GM18499 (cell line): Measurements from ENCODE around the gene TFRC.
"Not testable (repeated sequence)": the region's sequence is repeated elsewhere in the genome, so short reads cannot be mapped to it uniquely, and the experiment has no call there.

Source experiments
- ATAC-seq: cut with Tn5 transposase; IDR thresholded peaks from one replicate; pipeline ENCODE4 v1.9.1; 2021; ENCODE audit warnings: moderate number of reproducible peaks; ENCODE audit not compliant: insufficient read depth, unreplicated experiment

The TFRC gene

DNA sequence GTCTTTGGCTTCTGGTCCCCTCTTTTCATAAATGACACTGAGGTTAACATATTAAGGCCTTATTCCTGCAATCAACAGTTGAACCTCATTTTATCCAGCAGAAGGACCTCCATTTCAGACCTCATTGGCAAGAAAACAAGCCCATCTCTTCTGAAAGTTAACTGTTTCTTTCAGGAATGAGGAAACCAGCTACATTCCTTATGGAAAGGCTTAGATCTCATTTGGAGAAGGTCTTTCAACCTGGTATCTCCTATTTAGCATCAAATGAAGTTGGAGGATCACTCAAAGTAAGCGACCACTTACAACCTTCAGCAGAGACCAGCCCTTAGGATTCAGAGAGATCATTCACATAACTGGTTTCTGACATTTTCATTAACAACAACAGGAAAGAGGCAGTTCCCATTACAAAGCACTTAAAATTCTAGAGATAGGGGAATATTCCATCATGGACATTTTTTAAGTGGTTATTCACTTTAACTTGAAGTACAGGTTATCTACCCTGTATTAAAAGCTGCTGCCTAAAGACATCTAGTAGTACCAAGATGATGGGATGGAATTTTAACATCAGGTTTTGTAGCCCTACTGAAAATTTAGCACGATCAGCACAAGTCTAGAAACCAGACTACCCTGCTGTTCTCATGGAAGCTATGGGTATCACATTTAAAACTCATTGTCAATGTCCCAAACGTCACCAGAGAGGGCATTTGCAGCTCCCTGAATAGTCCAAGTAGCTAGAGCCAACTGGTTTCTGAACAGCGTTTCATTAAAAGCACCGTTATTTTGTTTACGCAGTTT is 30.4 kb downstream of the TFRC start:
- ATAC-seq, result no peak

DNA sequence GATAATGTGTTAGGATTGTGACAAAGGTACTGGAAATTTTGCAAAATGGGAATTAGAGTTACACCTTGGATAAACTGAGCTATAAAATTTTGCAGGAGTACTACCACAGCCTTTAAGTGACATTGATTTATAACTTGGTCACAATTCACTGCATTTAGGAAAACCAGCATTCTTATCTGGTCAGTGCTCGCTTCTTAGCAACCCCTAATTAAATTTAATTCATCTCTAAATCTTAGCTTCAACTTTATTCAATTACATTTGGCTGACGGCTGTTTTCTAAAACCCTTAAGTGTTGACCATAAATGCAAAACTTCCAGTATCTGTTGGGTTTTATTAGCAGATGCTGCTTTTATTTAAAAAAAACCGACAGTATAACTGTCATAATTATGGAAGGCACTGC is 31.3 kb downstream of the TFRC start:
- ATAC-seq, result no peak

DNA sequence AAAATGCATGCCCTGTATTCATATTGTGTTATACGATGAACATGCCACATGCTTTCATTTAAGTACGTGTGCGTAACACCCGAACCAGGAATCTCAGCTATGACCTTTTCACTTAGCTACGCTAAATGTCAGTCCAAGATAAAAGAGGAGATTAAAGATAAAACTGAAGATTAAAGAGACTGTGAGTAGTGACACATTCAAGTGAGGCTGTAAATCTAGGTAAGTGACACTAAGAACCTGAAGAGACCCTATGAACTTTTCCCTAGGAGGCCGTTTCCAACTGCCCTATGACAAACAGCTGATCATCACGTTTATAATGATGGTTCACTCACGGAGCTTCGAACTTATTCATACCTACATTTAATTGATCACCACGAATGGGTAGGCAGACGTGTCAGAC is 32.2 kb downstream of the TFRC start:
- ATAC-seq, result no peak

DNA sequence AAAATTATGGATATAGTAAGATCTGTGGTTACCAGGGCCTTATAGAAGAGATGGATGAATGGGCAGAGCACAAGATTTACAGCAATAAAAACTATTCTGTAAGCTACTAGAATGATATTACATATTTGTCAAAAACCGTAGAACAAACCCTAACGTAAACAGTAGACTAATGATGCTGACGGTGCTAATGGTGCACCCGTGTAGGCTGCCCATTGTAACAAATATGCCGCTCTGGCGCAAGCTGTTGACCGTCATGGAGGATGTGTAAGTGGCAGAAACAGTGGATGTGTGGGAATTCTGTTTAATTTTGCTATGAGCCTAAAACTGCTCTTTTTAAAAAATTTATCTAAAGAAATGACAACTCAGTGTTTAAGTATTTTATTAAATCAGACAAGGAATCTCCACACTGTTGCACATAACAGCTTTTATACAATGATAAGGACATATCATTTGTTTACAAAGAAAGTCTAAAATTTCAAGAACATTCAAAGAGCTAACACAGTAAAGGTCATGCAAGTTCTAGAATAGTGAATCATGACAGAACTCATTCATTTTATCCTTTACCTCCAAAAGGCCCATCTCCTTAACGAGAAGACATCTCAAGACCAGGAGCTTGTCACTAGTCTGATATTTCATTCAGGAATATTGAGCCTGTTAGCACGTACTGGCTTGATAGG is 32.8 kb downstream of the TFRC start:
- ATAC-seq, result no peak

DNA sequence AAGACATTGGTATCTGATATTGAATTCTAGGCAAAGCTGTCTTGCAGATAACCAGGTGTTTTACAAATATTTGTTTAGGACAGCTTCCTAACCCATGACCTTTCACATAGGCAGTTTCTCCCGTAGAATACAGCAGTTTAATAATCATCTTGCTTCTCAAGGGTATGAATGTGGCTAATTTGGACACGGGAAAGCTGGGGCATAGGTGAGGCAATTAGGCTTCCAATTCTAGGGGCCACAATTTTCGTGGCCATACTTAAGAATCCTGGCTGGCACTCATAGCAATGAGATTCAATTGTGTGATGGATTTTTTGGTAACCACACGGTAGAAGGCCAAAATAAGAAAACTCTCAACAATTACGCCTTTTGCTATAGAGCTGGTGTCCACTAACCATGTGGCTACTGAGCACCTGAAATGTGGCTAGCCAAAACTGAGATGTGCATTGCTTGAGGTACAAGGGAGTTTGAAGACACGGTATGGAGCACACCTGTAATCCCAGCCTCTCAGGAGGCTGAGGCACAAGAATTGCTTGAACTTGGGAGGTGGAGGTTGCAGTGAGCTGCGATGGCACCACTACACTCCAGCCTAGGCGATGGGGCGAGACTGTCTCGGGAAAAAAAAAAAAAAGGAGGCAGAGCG is 34.4 kb downstream of the TFRC start:
- ATAC-seq, result no peak

DNA sequence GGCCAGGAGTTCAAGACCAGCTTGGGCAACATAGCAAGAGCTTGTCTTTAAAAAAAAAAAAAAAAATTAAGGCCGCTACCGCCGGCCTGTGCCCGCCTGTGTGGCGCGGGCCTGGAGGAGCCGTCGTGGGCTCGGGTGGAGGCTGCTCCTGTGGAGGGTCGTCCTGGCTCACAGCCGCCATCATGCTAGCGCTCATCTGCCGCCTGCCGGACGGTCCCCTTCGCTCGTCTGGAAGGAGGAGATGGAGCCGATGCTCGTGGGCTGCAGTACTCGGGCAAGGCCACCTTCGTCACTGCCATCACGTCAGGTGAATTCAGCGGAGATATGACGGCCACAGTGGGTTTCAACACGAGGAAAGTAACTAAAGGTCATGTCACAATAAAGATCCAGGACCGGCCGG is 37.4 kb downstream of the TFRC start:
- no peak for ATAC-seq

DNA sequence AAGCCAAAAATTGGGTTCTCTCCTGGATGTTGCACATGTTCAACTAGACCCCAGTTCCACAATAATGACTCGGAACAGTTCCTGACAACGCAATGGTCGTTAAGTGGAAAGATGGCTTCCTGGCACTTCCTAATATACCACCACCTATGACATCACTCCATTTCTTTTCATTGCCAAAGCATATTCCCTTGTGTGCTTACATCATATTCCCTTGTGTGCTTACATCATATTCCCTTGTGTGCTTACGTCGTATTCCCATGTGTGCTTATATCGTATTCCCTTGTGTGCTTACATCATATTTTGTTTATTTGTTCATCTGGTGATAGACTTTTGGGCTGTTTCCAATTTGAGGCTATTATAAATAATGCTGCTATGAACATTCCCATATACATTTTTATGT is 39.2 kb downstream of the TFRC start:
- no peak for ATAC-seq

DNA sequence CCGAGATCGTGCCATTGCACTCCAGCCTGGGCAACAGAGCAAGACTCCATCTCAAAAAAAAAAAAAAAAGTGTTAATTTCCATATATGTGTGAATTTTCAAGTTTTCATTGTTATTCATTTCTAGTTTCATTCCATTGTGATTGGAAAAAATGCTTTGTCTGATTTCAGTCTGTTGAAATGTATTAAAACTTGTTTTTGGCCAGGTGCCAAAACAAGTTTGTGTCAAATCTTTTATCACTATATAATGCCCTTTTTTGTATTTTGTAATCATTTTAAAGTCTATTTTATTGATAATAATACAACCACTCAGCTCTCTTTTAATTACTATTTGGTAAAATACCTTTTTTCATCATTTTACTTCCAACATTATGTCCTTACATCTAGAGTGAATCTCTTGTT is 42.5 kb downstream of the TFRC start:
- no peak for ATAC-seq

DNA sequence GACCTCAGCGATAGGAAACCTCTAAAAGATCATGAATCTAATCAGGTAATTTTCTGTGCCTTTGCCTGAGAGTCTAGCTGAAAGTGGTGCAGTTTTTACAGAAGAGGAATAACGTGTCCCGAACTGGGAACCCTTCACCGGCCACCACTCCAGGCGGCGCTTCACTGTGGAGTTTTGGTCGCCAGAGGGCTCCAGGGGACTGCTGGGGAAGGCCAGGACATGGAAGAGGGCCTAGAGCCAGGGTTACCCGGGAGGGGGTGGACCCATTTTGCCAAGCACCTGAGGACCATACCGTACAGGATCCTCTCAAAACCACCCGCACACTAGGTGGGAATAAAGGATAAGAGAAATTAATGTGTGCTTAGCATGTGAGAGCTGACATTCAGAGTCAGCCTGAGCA is 55.8 kb downstream of the TFRC start:
- not testable (repeated sequence) for ATAC-seq

DNA sequence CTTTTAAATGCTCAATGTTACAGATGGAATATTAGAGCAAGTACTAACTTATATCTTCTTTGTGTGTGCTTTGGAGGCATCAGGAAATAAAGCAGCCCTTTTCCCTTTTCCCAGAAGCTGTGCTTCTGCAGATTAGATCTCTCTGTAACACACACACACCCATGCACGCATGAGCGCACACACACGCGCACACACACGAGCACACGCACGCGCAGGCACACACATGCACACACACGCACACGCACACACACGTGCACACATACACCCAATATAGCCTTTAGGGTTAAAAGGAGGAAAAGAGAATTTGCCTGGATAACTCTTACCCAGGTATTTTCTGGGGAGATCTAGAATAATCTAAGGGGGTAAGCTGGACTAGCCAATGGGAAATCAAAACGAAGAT is 56.9 kb downstream of the TFRC start:
- ATAC-seq, result no peak

DNA sequence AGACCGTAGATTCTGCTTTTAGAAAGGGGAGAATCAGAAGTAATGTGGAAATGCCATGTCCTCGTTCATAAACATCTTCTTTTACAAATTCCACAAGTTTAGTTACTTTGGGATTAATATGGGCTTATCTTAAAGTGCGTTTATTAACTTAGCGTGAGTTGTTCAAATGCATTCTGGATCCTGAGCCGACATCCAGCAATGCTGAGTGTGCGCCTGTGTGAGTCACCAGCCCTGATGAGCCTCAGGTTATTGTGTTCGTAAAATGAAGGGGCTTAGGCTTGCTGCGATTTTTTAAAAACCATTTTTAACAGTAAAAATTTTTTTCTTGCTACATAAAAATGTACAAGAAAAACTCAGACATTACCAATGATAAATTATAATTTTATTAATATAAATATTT is 57.9 kb downstream of the TFRC start:
- ATAC-seq, result no peak

DNA sequence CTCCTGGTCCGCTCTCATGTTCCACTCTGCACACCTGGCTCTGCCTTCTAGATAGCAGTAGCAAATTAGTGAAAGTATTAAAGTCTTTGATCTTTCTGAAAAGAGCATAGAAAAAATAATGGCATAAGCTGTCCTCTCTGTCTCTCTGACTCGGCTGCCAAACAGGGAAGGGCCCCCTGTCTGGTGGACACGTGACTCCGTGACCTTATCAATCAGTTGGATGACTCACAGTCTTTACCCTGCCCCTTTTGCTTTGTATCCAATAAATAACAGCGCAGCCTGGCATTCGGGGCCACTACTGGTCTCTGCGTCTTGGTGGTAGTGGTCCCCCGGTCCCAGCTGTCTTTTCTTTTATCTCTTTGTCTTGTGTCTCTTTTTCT is 59.4 kb downstream of the TFRC start:
- ATAC-seq, result not testable (repeated sequence)

DNA sequence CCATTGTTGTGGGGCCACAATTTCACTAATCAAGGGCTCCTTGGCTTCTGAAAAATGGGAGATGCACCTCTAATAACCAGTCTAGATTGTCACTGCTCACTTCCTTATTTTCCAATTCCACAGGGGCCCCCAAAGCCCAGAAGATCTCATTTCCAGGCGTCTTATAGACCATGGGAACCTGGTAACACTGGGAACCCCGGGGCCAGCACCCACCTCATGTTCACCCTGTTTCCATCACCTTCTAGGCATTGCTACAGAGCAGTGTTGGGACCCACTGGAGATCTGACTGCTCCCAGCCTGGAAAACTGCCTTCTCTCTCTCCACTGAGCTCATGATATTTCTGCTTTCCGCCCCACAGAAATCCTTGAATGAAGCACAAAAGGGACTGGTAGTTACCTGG is 61.5 kb downstream of the TFRC start:
- no peak for ATAC-seq

DNA sequence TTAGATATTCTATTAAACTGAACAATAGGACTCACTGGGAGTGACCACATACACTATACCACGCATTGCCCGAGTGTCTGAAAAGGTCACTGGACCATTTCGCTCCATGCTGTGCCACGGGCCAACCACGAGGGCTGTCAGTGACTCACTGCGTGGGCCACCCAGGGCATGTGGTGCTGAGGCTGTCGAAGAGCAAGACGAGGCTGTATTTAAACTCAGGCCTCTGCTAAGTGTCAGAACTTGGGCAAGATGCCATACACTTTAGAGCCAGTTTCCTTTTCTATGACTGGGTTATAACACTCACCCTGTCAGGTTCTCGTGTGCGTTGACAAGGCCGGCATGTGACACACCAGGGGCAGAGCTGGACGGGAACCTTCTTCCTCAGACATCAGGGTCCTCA is 62.3 kb downstream of the TFRC start:
- ATAC-seq, result not testable (repeated sequence)

DNA sequence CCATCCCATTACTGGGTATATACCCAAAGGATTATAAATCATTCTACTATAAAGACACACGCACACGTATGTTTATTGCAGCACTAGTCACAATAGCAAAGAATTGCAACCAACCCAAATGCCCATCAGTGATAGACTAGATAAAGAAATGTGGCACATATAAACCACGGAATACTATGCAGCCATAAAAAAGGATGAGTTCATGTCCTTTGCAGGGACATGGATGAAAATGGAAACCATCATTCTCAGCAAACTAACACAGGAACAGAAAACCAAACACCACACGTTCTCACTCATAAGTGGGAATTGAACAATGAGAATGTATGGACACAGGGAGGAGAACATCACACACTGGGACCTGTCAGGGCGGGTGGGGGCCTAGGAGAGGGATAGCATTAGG is 63.7 kb downstream of the TFRC start:
- ATAC-seq, result not testable (repeated sequence)

DNA sequence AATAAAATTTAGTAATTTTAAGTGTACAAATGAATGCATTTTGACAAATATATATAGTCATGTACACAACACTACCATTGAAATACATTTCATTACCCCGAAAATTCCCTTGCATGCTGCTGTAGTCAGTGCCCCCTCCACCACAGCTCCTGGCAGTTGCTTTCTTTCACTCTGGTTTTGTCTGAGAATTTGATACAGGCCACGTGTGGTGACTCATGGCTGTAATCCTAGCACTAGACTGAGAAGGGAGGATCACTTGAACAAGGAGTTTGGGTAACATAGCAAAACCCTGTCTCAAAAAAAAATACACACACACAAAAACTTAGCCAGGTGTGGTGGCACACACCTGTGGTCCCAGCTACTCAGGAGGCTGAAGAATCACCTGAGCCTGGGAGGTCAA is 65.4 kb downstream of the TFRC start:
- no peak for ATAC-seq

DNA sequence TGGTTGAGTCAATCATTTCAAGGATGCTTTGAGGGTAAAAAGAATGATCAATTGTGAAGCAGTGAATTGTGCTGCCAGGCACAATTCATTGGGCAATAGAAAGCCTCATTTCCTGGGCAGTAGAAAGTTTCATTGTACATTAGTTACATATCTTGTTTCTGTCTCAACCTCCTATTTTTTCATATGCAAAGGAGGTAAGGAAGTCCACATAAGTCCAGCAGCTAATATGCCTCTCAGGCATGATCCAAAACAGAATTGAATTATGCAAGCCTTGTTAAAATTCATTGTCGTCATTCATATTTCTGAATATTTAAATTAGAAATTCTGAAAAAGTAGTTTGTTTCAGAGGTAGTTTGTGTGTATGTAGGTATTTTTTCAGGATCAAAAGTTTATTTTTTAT is 65.8 kb downstream of the TFRC start:
- no peak for ATAC-seq

DNA sequence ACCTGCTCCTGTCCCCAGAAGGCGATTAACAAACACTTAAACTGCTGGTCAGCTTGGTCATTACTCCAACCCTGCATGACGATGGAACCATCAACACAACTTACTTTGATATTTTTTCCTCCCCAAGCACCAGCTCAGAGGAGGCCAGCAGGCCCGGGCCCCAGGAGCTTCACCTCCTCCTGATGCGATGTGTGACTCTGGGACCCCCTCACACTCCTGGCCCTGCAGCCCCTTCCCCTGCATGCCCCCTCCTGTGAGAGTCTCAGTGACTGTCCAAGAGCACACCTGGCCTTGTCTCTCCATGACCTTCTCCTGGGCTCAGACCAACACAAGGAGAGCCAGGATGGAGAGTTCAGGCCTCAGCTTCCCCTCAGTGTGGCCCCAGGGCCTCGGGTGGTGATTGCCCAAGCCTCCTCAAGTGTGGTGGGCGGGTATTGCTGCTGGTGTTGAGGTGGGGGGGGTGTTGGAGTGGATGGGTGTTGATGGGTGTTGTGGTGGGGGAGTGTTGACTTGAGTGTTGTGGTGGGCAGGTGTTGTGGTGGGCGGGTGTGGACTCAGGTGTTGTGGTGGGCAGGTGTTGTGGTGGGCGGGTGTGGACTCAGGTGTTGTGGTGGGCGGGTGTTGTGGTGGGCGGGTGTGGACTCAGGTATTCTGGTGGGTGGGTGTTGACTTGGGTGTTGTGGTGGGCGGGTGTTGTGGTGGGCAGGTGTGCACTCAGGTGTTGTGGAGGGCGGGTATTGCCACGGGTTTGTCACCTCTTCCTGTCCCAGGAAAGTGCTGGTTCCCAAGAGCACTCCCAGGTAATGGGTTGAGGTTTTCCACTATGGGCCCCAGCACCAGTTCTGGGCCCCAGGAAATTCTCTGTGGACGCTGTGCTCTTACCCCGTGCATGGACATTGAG is 68.1 kb downstream of the TFRC start:
- ATAC-seq, result no peak

DNA sequence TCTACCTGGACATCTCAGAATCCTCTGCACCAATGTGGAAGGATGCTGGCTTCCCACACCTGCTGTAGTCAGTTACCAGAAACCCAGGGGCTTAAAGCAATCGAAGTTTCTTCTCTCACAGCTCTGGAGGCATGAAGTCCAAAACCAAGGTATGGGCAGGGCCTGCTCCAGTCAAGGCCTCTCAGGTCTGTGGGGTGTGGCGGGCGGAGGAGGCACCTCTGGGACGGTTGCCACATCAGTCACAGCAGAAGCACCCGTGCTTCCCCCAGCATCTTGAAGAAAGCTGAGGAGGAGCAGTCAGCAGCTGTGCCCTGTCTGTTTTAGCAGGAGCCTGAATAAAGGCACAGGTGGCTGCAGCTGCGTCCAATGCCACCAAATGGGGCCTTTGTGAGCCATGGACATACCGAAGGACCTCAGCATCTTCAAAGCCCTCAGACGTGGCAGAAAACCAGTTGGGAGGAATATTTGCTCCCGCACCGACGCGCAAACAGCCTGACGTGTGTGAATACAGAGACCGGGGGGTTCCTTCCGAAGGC is 68.9 kb downstream of the TFRC start:
- no peak for ATAC-seq

DNA sequence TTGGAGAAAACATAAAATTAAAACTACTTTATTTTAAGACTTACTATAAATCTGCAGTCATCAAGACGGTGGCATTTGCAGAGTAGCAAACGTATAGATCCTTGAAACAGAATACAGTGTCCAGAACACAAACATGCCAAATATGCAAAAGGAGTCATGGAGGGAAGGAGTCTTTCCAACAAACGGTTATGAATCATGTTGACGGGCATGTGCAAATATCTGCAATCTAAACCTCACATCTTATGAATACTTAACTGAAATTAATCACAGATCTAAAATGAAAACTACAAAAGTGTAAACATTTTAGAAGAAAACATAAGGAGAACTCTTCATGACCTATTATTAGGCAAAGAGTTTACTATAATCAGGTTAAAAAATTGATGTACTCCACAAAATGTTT is 69.4 kb downstream of the TFRC start:
- no peak for ATAC-seq
